AG09309 (cell line): ENCODE results near the gene DLG2.

Experiments used
- DNase-seq: peaks from one replicate; pipeline ENCODE4 v3.0.0-alpha.2; 2010; ENCODE audit warnings: low read depth
- H3K4me3 ChIP-seq: 2 replicates; pipeline ENCODE4 v1.5.1; 2011; ENCODE audit warnings: mild to moderate bottlenecking, low read depth, low read length, moderate library complexity; ENCODE audit not compliant: control insufficient read depth
- TF ChIP-seq, protein P1 (sequence below): IDR thresholded peaks from 2 replicates; pipeline ENCODE4 v1.5.1; 2011; ENCODE audit warnings: mild to moderate bottlenecking, low read depth, low read length, inconsistent platforms; ENCODE audit not compliant: insufficient read depth, control insufficient read depth; ENCODE audit errors: missing control alignments

Gene DLG2

GRCh38 chr11:83493034-83493433 lies 2134.1 kb downstream of the DLG2 start:
- H3K4me3 ChIP-seq, result no peak overlapping the region
- TF ChIP-seq, protein P1, sequence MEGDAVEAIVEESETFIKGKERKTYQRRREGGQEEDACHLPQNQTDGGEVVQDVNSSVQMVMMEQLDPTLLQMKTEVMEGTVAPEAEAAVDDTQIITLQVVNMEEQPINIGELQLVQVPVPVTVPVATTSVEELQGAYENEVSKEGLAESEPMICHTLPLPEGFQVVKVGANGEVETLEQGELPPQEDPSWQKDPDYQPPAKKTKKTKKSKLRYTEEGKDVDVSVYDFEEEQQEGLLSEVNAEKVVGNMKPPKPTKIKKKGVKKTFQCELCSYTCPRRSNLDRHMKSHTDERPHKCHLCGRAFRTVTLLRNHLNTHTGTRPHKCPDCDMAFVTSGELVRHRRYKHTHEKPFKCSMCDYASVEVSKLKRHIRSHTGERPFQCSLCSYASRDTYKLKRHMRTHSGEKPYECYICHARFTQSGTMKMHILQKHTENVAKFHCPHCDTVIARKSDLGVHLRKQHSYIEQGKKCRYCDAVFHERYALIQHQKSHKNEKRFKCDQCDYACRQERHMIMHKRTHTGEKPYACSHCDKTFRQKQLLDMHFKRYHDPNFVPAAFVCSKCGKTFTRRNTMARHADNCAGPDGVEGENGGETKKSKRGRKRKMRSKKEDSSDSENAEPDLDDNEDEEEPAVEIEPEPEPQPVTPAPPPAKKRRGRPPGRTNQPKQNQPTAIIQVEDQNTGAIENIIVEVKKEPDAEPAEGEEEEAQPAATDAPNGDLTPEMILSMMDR, result no peak
- DNase-seq, result no peak

DNA sequence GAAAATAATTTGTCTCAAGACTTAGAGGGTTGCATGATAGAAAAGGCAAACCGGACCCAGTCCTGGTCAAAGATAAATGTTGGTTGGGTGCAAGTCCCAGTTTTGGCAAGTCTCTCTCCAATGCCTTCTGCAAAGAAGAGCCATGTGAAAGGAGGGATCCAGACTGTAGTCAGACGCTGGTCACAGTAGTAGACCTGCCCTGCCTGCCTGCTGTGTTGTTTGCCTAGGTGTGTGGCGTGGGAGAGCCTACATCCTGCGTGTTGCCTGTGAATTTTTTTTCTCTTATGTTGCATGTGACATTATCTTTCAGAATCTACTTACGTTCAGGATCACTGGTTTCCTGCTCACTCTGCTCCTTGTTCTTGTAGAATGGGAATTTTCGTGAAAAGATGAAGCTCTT lies 2143.3 kb downstream of the DLG2 start:
- TF ChIP-seq, protein P1, result no peak
- H3K4me3 ChIP-seq, result no peak overlapping the region
- DNase-seq, result no peak

- no peak overlapping the region for H3K4me3 ChIP-seq
- no peak for DNase-seq
- TF ChIP-seq, protein P1, result no peak
Measured at GRCh38 chr11:83480811-83481210, 2146.3 kb downstream of the DLG2 start.

DNA sequence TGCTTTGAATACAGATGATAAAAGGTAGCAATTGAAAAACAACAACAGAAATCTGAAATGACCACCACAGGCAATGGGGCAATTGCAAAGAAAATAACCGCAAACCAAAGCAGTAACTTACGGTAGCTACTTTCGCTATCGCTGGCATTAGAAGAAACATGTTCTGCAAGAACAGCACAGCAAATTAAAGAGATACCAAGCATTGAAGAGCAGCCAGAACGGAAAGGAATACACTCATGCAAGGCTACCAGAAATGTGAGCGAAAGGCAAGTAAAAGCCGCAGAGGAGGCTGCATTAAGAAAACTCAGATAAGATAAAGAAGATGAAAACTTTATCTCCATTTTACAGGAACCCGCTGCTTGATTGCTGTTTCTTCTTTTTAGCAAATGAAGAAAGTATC lies 2146.9 kb downstream of the DLG2 start:
- TF ChIP-seq, protein P1, result no peak
- DNase-seq, result no peak
- no peak overlapping the region for H3K4me3 ChIP-seq

DNA sequence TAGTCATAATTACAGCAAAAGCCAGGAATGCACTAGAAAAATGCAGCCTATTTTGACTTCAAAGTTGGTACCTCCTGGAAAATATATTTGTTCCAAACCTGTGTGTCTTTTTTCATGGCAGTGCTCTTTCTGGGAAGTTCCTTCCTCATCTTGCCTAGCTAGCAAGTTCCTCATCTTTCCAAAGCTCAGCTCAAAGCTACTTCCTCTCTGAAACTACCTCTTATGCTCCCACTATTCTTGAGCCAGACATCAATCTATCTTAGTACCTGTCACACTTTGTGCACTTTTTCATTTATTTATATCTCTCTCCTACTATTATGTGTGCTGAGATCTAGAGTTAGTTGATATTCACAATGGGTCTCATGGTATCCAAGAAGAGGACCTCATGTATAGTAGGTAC lies 2149.4 kb downstream of the DLG2 start:
- TF ChIP-seq, protein P1, result no peak
- DNase-seq, result no peak
- H3K4me3 ChIP-seq, result no peak overlapping the region

DNA sequence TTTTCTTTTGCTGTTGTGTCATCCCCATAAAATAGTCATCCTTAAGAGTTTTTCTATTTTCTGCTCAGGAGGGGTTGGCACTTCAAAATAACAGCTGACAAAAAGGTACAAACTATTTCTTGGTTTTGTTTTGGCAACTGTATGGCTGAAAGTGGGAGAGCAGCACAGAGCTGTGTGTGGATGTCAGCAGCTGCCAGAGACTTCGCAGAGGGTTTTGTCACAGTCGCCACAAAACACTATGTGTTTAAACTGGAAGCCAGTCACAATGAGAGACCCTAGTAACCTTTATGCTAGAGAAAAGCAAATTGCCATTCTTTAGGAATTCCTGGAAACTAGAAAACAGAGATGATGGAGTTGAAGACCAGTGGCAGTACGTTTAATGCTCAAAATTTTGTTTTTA lies 2151.4 kb downstream of the DLG2 start:
- no peak overlapping the region for H3K4me3 ChIP-seq
- TF ChIP-seq, protein P1, result no peak
- DNase-seq, result no peak

DNA sequence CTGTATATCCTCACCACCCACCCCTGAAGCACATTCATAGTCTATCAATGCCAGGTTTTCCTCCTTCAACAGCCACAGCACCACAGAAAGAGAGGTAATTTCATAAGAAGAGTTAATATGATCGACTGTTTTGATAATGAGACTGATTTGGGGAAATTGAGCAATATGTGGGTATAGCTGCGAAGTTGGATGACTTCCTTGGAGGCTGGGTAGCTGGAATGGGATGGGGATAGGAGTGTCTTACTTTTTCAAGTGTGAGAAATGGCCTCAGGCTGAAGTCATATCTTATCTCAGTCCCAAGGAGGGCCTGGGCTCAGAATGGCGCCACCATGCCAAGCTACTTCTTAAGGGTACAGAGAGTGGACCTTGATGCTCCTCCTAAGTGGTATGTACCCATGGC lies 2153.4 kb downstream of the DLG2 start:
- TF ChIP-seq, protein P1, result no peak
- no peak overlapping the region for H3K4me3 ChIP-seq
- DNase-seq, result no peak
